Right cardiac atrium (tissue), 5 donors: ENCODE data around the gene MAGED4. TPM values are rescaled to one million over a fixed set of nuclear protein-coding genes. Genes with fewer than 3 reads are reported as not detected.

Source experiments
- ATAC-seq, 2 donors: fragments of 200-7000 bp; cut with Tn5 transposase; one replicate each; pipeline versions ENCODE4 v1.8.0 to v1.9.1; 2020; ENCODE audit warnings: moderate library complexity in 2 of 2, mild to moderate bottlenecking in 1 of 2
- DNase-seq, 3 donors: peaks; one replicate each; pipeline ENCODE4 v3.0.0-alpha.2; 2020
- H3K27ac ChIP-seq: one replicate; pipeline ENCODE4 v1.5.1; 2013; ENCODE audit warnings: mild to moderate bottlenecking, low read length, control low read depth, moderate library complexity
- H3K27me3 ChIP-seq: one replicate; pipeline ENCODE4 v1.6.1; 2013; ENCODE audit not compliant: control insufficient read depth, insufficient read depth
- H3K4me1 ChIP-seq: one replicate; pipeline ENCODE4 v1.6.1; 2013; ENCODE audit warnings: low read length; ENCODE audit not compliant: control insufficient read depth, insufficient read depth
- H3K4me3 ChIP-seq: one replicate; pipeline ENCODE4 v1.5.1; 2013; ENCODE audit warnings: low read length, control low read depth
- H3K9me3 ChIP-seq: one replicate; pipeline ENCODE4 v1.6.1; 2013; ENCODE audit warnings: low read length; ENCODE audit not compliant: control insufficient read depth
- WGBS: extraction: QIAGEN DNeasy Blood & Tissue Kit; methylation state at CpG from one replicate; pipeline ENCODE4 v1.1.7; 2013; 5-methylcytosine and 5-hydroxymethylcytosine counted together
- intact Hi-C, 4 donors: fragments of 100-400 bp; cut with DNase I; formaldehyde crosslinking; loops; one replicate each; pipeline versions ENCODE4 v1.11.0 to v1.14.0; 2022 to 2023
- polyA plus RNA-seq: library from polyadenylated mRNA; stranded (reverse); fragments of 200-250 nt; gene quantifications from one replicate; pipeline ENCODE4 v1.2.3, GENCODE V29; 2013
- total RNA-seq, 4 donors: library from RNA; stranded (reverse); fragmentation: NEBNext Ultra II Directional; extraction: Animal tissue kit (Norgen Biotek cat#: 25700); gene quantifications; one replicate each; pipeline ENCODE4 v1.2.1, GENCODE V29; 2021
- donor health status: healthy with polysubstance abuse.
- donor health status: DM: no; HTN: yes; CAD: no.
- donor health status: DM: no; HTN: no; CAD: no.
- donor health status: DM: no; HTN: yes; CAD: no; lungs with severe emphysema.
- donor health status: DM: yes; HTN: yes; CAD: no.

The MAGED4 gene
- total and polyA plus RNA-seq, 5 donors, result 0.33 to 2.4 (median 1.3) TPM

DNA sequence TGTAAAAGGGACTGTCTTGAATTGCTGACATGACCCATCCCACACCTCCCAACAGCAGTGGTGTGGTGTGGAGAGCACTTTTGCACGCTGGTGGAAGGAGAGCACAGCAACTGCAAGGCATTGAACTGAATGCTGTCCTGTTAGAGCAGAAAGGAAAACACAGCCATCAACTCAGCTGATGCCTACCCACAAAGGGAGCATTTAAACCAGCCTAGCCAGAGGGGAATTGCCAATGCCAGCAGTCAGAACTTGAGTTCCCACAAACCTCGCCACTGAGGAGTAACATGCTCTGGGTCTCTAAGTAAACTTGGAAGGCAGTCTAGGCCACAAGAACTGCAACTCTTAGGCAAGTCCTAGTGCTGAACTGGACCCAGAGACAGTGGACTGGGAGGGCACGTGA is 31.9 kb downstream of the MAGED4 start:
- no peak for DNase-seq
- no peaks in the 10 kb centered on the region for H3K9me3 ChIP-seq
- WGBS, result 83% methylated on average over 3 of the region's 3 CpGs
- no peak for ATAC-seq
- H3K27ac ChIP-seq, result no peak overlapping the region
- intact Hi-C loops, result no loop called here
- H3K4me3 ChIP-seq, result no peak overlapping the region
- H3K4me1 ChIP-seq, result no peaks in the 10 kb centered on the region
- H3K27me3 ChIP-seq, result no peaks in the 10 kb centered on the region

DNA sequence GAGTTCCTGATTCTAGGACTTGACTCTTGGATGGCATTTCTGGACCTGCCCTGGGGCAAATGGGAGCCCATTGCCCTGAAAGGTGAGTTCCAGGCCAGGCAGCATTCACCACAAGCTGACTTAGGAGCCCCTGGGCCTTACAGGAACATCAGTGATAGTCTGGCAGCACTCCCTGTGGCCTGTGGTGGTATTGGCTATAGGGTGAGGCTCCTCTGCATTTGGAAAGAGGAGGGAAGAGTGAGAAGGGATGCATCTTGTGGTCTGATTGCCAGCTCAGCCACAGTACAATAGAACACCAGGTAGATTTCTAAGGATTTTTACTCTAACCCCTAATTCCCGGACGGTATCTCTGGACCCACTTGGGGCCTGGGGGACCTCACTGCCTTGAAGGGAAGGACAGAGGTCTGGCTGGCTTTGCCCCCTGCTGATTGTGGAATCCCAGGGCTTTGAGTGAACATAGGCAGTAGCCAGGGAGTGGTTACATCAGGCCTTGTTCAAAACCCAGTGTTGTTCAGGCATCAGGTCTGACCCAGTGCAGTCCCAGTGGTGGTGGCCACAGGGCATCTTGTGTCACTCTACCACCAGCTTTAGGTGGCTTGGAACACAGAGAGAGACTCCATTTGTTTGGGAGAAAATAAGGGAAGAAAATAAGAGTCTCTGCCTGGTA is 32.9 kb downstream of the MAGED4 start:
- no peaks in the 10 kb centered on the region for H3K27me3 ChIP-seq
- H3K9me3 ChIP-seq, result no peaks in the 10 kb centered on the region
- no peak overlapping the region for H3K27ac ChIP-seq
- no peak for DNase-seq
- ATAC-seq, result no peak
- WGBS, result 62% methylated on average over 2 of the region's 2 CpGs
- intact Hi-C loops, result no loop called here
- H3K4me1 ChIP-seq, result no peaks in the 10 kb centered on the region
- H3K4me3 ChIP-seq, result no peak overlapping the region

DNA sequence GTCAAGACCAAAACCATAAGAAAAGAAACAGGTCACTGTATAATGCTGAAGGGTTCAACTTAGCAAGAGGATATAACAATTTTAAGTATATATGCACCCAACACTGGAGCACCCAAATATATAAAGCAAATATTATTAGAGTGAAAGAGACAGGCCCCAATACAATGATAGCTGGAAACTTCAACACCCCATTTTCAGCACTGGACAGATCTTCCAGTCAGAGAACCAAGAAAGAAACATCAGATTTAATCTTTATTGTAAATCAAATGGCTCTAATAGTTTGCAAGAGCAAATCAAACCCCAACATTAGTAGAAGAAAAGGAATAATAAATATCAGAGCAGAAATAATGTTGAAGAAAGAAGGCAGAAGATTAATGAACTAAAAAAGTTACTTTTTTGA is 36.2 kb downstream of the MAGED4 start:
- DNase-seq (no peak), ATAC-seq (no peak)
- Histone ChIP-seq H3K9me3 (no peaks in the 10 kb centered on the region), H3K27me3 (no peaks in the 10 kb centered on the region), H3K4me3 (no peak overlapping the region), H3K4me1 (no peaks in the 10 kb centered on the region), H3K27ac (no peak overlapping the region)
- intact Hi-C loops, result no loop called here

Other genes starting within 250 kb of the MAGED4 start
- gene MAGED4B, start 115.7 kb upstream of the MAGED4 start, total RNA-seq, result 1 to 10 TPM; 2.2 to 4.3 (median 2.5) TPM
- 1.9 TPM for gene MAGED4B, start 115.7 kb upstream of the MAGED4 start, polyA plus RNA-seq
- not detected for gene XAGE2, start 184.1 kb downstream of the MAGED4 start, total RNA-seq
- gene XAGE2, start 184.1 kb downstream of the MAGED4 start, polyA plus RNA-seq, result not detected